NT2/D1 (cell line): ENCODE measurements around the gene IGLL1.

Source experiments
- SUZ12 ChIP-seq: IDR thresholded peaks from 2 replicates; pipeline ENCODE4 v1.6.1; 2011; ENCODE audit not compliant: insufficient read length, insufficient read depth; ENCODE audit errors: extremely low read depth
- YY1 ChIP-seq: IDR thresholded peaks from 2 replicates; pipeline ENCODE4 v1.6.1; 2011; ENCODE audit not compliant: insufficient read length, insufficient read depth

DNA sequence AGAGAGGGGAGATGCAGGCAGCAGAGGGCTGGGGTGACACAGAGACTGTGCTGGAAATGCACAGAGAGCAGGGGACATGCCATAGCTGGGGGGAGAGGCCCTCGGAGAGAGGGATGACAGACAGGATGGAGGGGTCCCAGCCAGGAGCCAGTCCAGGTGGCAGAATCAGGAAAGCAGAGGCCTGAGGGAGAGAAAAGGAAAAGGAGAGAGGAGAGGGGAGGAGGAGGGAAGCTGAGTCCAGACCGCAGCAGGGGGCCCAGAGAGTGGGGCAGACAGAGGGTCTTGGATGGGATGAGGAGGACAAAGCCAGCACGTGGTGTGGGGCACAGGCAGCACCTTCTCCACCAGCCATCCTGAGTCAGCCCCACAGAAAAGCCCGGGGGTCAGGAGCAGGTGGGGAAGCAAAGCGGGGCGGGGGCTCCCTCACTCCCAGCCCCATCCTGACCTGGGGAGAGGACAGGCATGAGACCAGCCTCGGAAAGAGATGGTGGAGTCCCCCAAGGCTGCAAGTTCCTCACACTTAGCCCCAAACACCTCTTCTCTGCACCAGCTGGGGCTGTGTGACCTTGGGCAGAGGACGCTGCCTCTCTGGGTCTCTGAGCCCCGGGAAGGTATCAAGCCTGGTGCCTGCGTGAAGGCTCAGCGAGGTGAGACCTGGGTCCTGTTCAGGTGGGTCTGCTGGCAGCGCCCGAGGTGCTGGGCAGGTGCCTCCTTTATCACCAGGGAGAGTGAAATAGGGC lies 48.0 kb downstream of the IGLL1 start:
- TF ChIP-seq YY1 (no peak), SUZ12 (no peak)
